GM12878 (cell line): ENCODE results near the gene IFRD2. TPM values are rescaled to one million over a fixed set of nuclear protein-coding genes. Genes with fewer than 3 reads are reported as not detected.

ENCODE experiments used
- ATF2 ChIP-seq: IDR thresholded peaks from 2 replicates; pipeline ENCODE4 v1.6.1; 2012; ENCODE audit warnings: low read length, inconsistent platforms
- CEBPZ ChIP-seq: fragments of 150-350 bp; IDR thresholded peaks from 2 replicates; pipeline ENCODE4 v1.6.1; 2016; ENCODE audit warnings: low read depth, low read length
- CHD1 ChIP-seq: IDR thresholded peaks from 2 replicates; pipeline ENCODE4 v1.6.1; 2012; ENCODE audit warnings: low read depth, low read length, improper control_type of control experiment
- CREB1 ChIP-seq: IDR thresholded peaks from 2 replicates; pipeline ENCODE4 v1.6.1; 2012; ENCODE audit warnings: low read depth, mild to moderate bottlenecking, inconsistent platforms
- E4F1 ChIP-seq: fragments of 450-650 bp; IDR thresholded peaks from 2 replicates; pipeline ENCODE4 v1.6.1; 2018; ENCODE audit warnings: borderline replicate concordance, mild to moderate bottlenecking; ENCODE audit not compliant: partially characterized antibody
- HDAC6 ChIP-seq: fragments of 200-600 bp; sonication (generic); IDR thresholded peaks from one replicate; pipeline ENCODE4 v1.8.0; 2017; ENCODE audit warnings: antibody characterized with exemption; ENCODE audit not compliant: unreplicated experiment
- JUND ChIP-seq: IDR thresholded peaks from 2 replicates; pipeline ENCODE4 v1.6.1; 2012; ENCODE audit warnings: low read depth, mild to moderate bottlenecking, low read length, improper control_type of control experiment, moderate library complexity
- MTA3 ChIP-seq: IDR thresholded peaks from 2 replicates; pipeline ENCODE4 v1.6.1; 2012; ENCODE audit warnings: low read length, inconsistent platforms, borderline replicate concordance
- NRF1 ChIP-seq: conservative IDR thresholded peaks from 2 replicates; pipeline ENCODE4 v1.6.1; 2011; ENCODE audit warnings: mild to moderate bottlenecking, low read depth, low read length, improper control_type of control experiment
- PAX5 ChIP-seq: IDR thresholded peaks from 2 replicates; pipeline ENCODE4 v1.6.1; 2011; ENCODE audit warnings: low read depth, low read length, borderline replicate concordance
- PML ChIP-seq: IDR thresholded peaks from 2 replicates; pipeline ENCODE4 v1.6.1; 2012; ENCODE audit warnings: low read length, inconsistent platforms
- POU2F2 ChIP-seq: IDR thresholded peaks from 3 replicates; pipeline ENCODE4 v1.6.1; 2011; ENCODE audit warnings: low read depth, mild to moderate bottlenecking, low read length, borderline replicate concordance
- RBBP5 ChIP-seq: fragments of 200-600 bp; sonication (generic); conservative IDR thresholded peaks from 2 replicates; pipeline ENCODE4 v1.6.1; 2016
- RELA ChIP-seq: fragments of 450-650 bp; IDR thresholded peaks from 2 replicates; pipeline ENCODE4 v1.8.0; 2014; ENCODE audit warnings: borderline replicate concordance; ENCODE audit not compliant: partially characterized antibody
- RUNX3 ChIP-seq: IDR thresholded peaks from 2 replicates; pipeline ENCODE4 v1.6.1; 2012; ENCODE audit warnings: low read length, inconsistent platforms
- SKIL ChIP-seq: fragments of 450-650 bp; IDR thresholded peaks from 2 replicates; pipeline ENCODE4 v1.6.1; 2017; ENCODE audit warnings: mild to moderate bottlenecking, low read depth, inconsistent platforms; ENCODE audit not compliant: poor library complexity, severe bottlenecking
- SMAD1 ChIP-seq: fragments of 450-650 bp; IDR thresholded peaks from 2 replicates; pipeline ENCODE4 v1.6.1; 2018; ENCODE audit warnings: mild to moderate bottlenecking, low read depth; ENCODE audit not compliant: partially characterized antibody
- SMAD5 ChIP-seq: IDR thresholded peaks from 2 replicates; pipeline ENCODE4 v1.6.1; 2016; ENCODE audit warnings: antibody characterized with exemption, low read depth
- TCF3 ChIP-seq: IDR thresholded peaks from 2 replicates; pipeline ENCODE4 v1.6.1; 2012; ENCODE audit warnings: low read depth, mild to moderate bottlenecking, low read length, borderline replicate concordance; ENCODE audit not compliant: insufficient read depth
- YY1 ChIP-seq: IDR thresholded peaks from 2 replicates; pipeline ENCODE4 v1.6.1; 2011; ENCODE audit warnings: low read depth, mild to moderate bottlenecking, low read length
- ZNF622 ChIP-seq: fragments of 450-650 bp; IDR thresholded peaks from 2 replicates; pipeline ENCODE4 v1.6.1; 2017; ENCODE audit warnings: mild to moderate bottlenecking, inconsistent platforms
- ZZZ3 ChIP-seq: IDR thresholded peaks from 2 replicates; pipeline ENCODE4 v1.6.1; 2011; ENCODE audit warnings: low read depth; ENCODE audit not compliant: control insufficient read depth, insufficient read length
- polyA plus RNA-seq, 11 experiments: library from polyadenylated mRNA; depleted of rRNA in 4 of 11; unstranded in 6 of 11; stranded (reverse) in 5 of 11; fragments of >200 nt; fragmentation: Nextera tagmentation in 4 of 11; fragmentation: Illumina TruSeq in 1 of 11; extraction: Ambion mirVana in 4 of 11; extraction: Trizol in 1 of 11; gene quantifications; 1 replicate in 1 of 11; 2 replicates in 10 of 11; pipeline versions ENCODE4 v1.2.1 to v1.2.3, GENCODE V29; 2011 to 2016; ENCODE audit warnings: inconsistent platforms in 2 of 11, missing spikeins in 2 of 11, low read depth in 1 of 11
- total RNA-seq, 4 experiments: library from RNA; depleted of rRNA in 3 of 4; stranded (reverse); fragments of >200 nt in 3 of 4; fragmentation: Illumina TruSeq in 1 of 4; extraction: Trizol in 1 of 4; gene quantifications; 2 replicates each; pipeline versions ENCODE4 v1.2.1 to v1.2.3, GENCODE V29; 2013 to 2021

IFRD2 gene
- total and polyA plus RNA-seq, 10 of the 15 experiments (the other 5 are each of a cell fraction or from before 2014, with no cell fraction given): 19.1 to 153 (median 80.3) TPM

- TF ChIP-seq ZZZ3 (no peak), JUND (peak; percentile 99), E4F1 (peak; percentile 98), RBBP5 (no peak), PAX5 (no peak), SMAD5 (no peak), CREB1 (no peak), TCF3 (no peak), SMAD1 (no peak), YY1 (peak; percentile 38; the same call in 1 of the 2 replicates), POU2F2 (peak; percentile 10; the same call in 1 of the 3 replicates), SKIL (peak; percentile 98), CHD1 (peak; percentile 99), RUNX3 (peak; percentile 76), HDAC6 (no peak), ZNF622 (no peak), CEBPZ (no peak), NRF1 (no peak), PML (no peak), ATF2 (no peak), RELA (peak; percentile 69), MTA3 (no peak)
Observed at GRCh38 chr3:50321336-50322114, 29.3 kb upstream of the IFRD2 start (continued).
